H9 (cell line): ENCODE measurements around the gene ITGA11. TPM values are rescaled to one million over a fixed set of nuclear protein-coding genes. Genes with fewer than 3 reads are reported as not detected.

Experiments used
- DNase-seq: peaks from one replicate; pipeline ENCODE4 v3.0.0-alpha.2; 2017
- H2AFZ ChIP-seq: one replicate; pipeline ENCODE4 v1.6.1; 2013; ENCODE audit warnings: mild to moderate bottlenecking, low read length, control low read depth, moderate library complexity
- H2AK5ac ChIP-seq: 2 replicates; pipeline ENCODE4 v1.6.1; 2013; ENCODE audit warnings: low read length, control low read depth, mixed read lengths; ENCODE audit not compliant: insufficient read length
- H2BK120ac ChIP-seq: one replicate; pipeline ENCODE4 v1.6.1; 2013; ENCODE audit warnings: low read depth, mild to moderate bottlenecking, low read length, control low read depth, inconsistent platforms; ENCODE audit not compliant: poor library complexity, severe bottlenecking
- H2BK12ac ChIP-seq: 2 replicates; pipeline ENCODE4 v1.6.1; 2013; ENCODE audit warnings: low read length, control low read depth, mixed read lengths, low read depth; ENCODE audit not compliant: insufficient read length
- H2BK15ac ChIP-seq: 2 replicates; pipeline ENCODE4 v1.6.1; 2013; ENCODE audit warnings: low read depth, low read length, control low read depth
- H2BK20ac ChIP-seq: one replicate; pipeline ENCODE4 v1.6.1; 2013; ENCODE audit warnings: low read depth, mild to moderate bottlenecking, low read length, control low read depth, inconsistent platforms; ENCODE audit not compliant: poor library complexity, severe bottlenecking
- H2BK5ac ChIP-seq: 2 replicates; pipeline ENCODE4 v1.6.1; 2013; ENCODE audit warnings: low read length, control low read depth, mixed read lengths; ENCODE audit not compliant: insufficient read length
- H3K14ac ChIP-seq: 2 replicates; pipeline ENCODE4 v1.6.1; 2013; ENCODE audit warnings: low read length, control low read depth; ENCODE audit not compliant: insufficient read depth
- H3K18ac ChIP-seq: 2 replicates; pipeline ENCODE4 v1.6.1; 2013; ENCODE audit warnings: low read depth, mild to moderate bottlenecking, mixed read lengths, low read length, control low read depth; ENCODE audit not compliant: insufficient read length
- H3K23ac ChIP-seq: 2 replicates; pipeline ENCODE4 v1.6.1; 2013; ENCODE audit warnings: low read length, control low read depth, mixed read lengths, low read depth; ENCODE audit not compliant: insufficient read length
- H3K23me2 ChIP-seq: 2 replicates; pipeline ENCODE4 v1.6.1; 2013; ENCODE audit warnings: low read depth, mild to moderate bottlenecking, mixed read lengths, low read length, control low read depth; ENCODE audit not compliant: insufficient read length, poor library complexity, severe bottlenecking
- H3K27ac ChIP-seq: 2 replicates; pipeline ENCODE4 v1.5.1; 2013; ENCODE audit warnings: low read length, control low read depth, mixed read lengths, low read depth; ENCODE audit not compliant: insufficient read length
- H3K27me3 ChIP-seq: 2 replicates; pipeline ENCODE4 v1.6.1; 2013; ENCODE audit warnings: low read length, control low read depth, inconsistent platforms; ENCODE audit not compliant: insufficient read depth
- H3K4ac ChIP-seq: 2 replicates; pipeline ENCODE4 v1.6.1; 2013; ENCODE audit warnings: low read depth, mild to moderate bottlenecking, control low read depth, inconsistent platforms, low read length, moderate library complexity
- H3K4me1 ChIP-seq: 2 replicates; pipeline ENCODE4 v1.6.1; 2013; ENCODE audit warnings: low read length, control low read depth, inconsistent platforms; ENCODE audit not compliant: insufficient read depth
- H3K4me2 ChIP-seq: 2 replicates; pipeline ENCODE4 v1.6.1; 2013; ENCODE audit warnings: low read length, control low read depth, mixed read lengths; ENCODE audit not compliant: insufficient read length, insufficient read depth
- H3K56ac ChIP-seq: 2 replicates; pipeline ENCODE4 v1.6.1; 2013; ENCODE audit warnings: low read depth, mild to moderate bottlenecking, mixed read lengths, low read length, control low read depth; ENCODE audit not compliant: insufficient read length
- H3K79me1 ChIP-seq: 2 replicates; pipeline ENCODE4 v1.6.1; 2013; ENCODE audit warnings: low read depth, mild to moderate bottlenecking, moderate library complexity, low read length, control low read depth, inconsistent platforms; ENCODE audit not compliant: insufficient read depth, poor library complexity, severe bottlenecking
- H3K79me2 ChIP-seq: 2 replicates; pipeline ENCODE4 v1.6.1; 2013; ENCODE audit warnings: low read length, control low read depth, inconsistent platforms; ENCODE audit not compliant: insufficient read depth
- H3K9ac ChIP-seq: 2 replicates; pipeline ENCODE4 v1.6.1; 2013; ENCODE audit warnings: low read length, control low read depth, mixed read lengths; ENCODE audit not compliant: insufficient read length; ENCODE audit errors: extremely low read depth
- H3K9me3 ChIP-seq: one replicate; pipeline ENCODE4 v1.6.1; 2013; ENCODE audit warnings: low read depth, low read length, inconsistent platforms; ENCODE audit not compliant: control insufficient read depth
- H3T11ph ChIP-seq: one replicate; pipeline ENCODE4 v1.6.1; 2013; ENCODE audit warnings: mild to moderate bottlenecking, low read length, control low read depth, inconsistent platforms
- H4K20me1 ChIP-seq: one replicate; pipeline ENCODE4 v1.6.1; 2013; ENCODE audit not compliant: control insufficient read depth, insufficient read length, insufficient read depth
- H4K5ac ChIP-seq: 2 replicates; pipeline ENCODE4 v1.6.1; 2013; ENCODE audit warnings: low read depth, mild to moderate bottlenecking, mixed read lengths, low read length, control low read depth; ENCODE audit not compliant: insufficient read length
- H4K8ac ChIP-seq: replicated peaks from 2 replicates; pipeline ENCODE4 v1.6.1; 2013; ENCODE audit warnings: low read length, control low read depth, mixed read lengths, low read depth; ENCODE audit not compliant: insufficient read length
- H4K91ac ChIP-seq: 2 replicates; pipeline ENCODE4 v1.6.1; 2013; ENCODE audit warnings: low read depth, mild to moderate bottlenecking, moderate library complexity, mixed read lengths, low read length, control low read depth; ENCODE audit not compliant: insufficient read length
- H3K27ac Mint-ChIP-seq, 3 experiments: 2 replicates in 2 of 3; 3 replicates in 1 of 3; pipeline ENCODE4 v1.8.0; 2020 to 2021; ENCODE audit warnings: mixed read lengths in 3 of 3, mild to moderate bottlenecking in 1 of 3, moderate library complexity in 1 of 3
- H3K27me3 Mint-ChIP-seq: 2 replicates; pipeline ENCODE4 v1.8.0; 2021; ENCODE audit warnings: low read depth, mild to moderate bottlenecking, moderate library complexity, mixed read lengths
- H3K36me3 Mint-ChIP-seq, 3 experiments: 2 replicates in 2 of 3; 3 replicates in 1 of 3; pipeline ENCODE4 v1.8.0; 2020 to 2021; ENCODE audit warnings: low read depth in 3 of 3, mixed read lengths in 3 of 3; ENCODE audit not compliant: insufficient read depth in 1 of 3
- H3K4me1 Mint-ChIP-seq, 2 experiments: 2 replicates each; pipeline ENCODE4 v1.8.0; 2020; ENCODE audit warnings: mixed read lengths in 2 of 2
- H3K4me3 Mint-ChIP-seq, 2 experiments: 2 replicates in 1 of 2; 3 replicates in 1 of 2; pipeline ENCODE4 v1.8.0; 2020 to 2021; ENCODE audit warnings: mild to moderate bottlenecking in 2 of 2, mixed read lengths in 2 of 2, moderate library complexity in 1 of 2
- H3K9me3 Mint-ChIP-seq, 2 experiments: 2 replicates in 1 of 2; 3 replicates in 1 of 2; pipeline ENCODE4 v1.8.0; 2020; ENCODE audit warnings: mild to moderate bottlenecking in 2 of 2, mixed read lengths in 2 of 2, moderate library complexity in 1 of 2
- CTCF ChIP-seq: fragments of 200-600 bp; sonication (generic); conservative IDR thresholded peaks from 3 replicates; pipeline ENCODE4 v1.8.0; 2021; ENCODE audit warnings: antibody characterized with exemption, mild to moderate bottlenecking
- WGBS: extraction: QIAGEN DNeasy Blood & Tissue Kit; methylation state at CpG from one replicate; pipeline ENCODE4 v1.1.7; 2013; ENCODE audit warnings: missing lambda C conversion rate, low lambda C conversion rate, mixed read lengths; ENCODE audit not compliant: insufficient read length; ENCODE audit errors: extremely low coverage; 5-methylcytosine and 5-hydroxymethylcytosine counted together
- total RNA-seq: library from RNA; stranded (reverse); gene quantifications from 2 replicates; pipeline ENCODE4 v1.2.1, GENCODE V29; 2021

Gene ITGA11
- total RNA-seq, 1 experiment from 2014 or later, result 0.07 TPM

GRCh38 chr15:68275165-68275746, 156.7 kb downstream of the ITGA11 start:
- Histone ChIP-seq H2BK12ac (no peak overlapping the region), H3K27me3 (no peaks in the 10 kb centered on the region), H3K4me2 (no peak overlapping the region), H3K79me2 (peaks cover 16% of the 10 kb centered on the region), H3K14ac (no peak overlapping the region), H3K4ac (no peak overlapping the region), H3K23ac (no peak overlapping the region), H3K27ac (no peak overlapping the region), H4K91ac (no peak overlapping the region), H3K79me1 (no peaks in the 10 kb centered on the region), H3K18ac (no peak overlapping the region), H2AK5ac (no peak overlapping the region), H2BK15ac (no peak overlapping the region), H2BK5ac (no peak overlapping the region), H3K9ac (no peak overlapping the region), H3K9me3 (no peaks in the 10 kb centered on the region), H3K4me1 (peaks cover 7% of the 10 kb centered on the region; the same call in 1 of the 2 replicates), H2BK20ac (no peak overlapping the region), H3K23me2 (peaks cover 16% of the 10 kb centered on the region), H4K20me1 (no peaks in the 10 kb centered on the region), H4K5ac (no peak overlapping the region), H3T11ph (no peak overlapping the region), H4K8ac (no peak overlapping the region), H3K56ac (no peak overlapping the region), H2BK120ac (no peak overlapping the region), H2AFZ (no peak overlapping the region)
- Mint-ChIP-seq H3K36me3 (peaks cover 0 to 17% (median 0%) of the 10 kb centered on the region in 3 experiments; a peak in 3 of 7 replicates), H3K4me3 (no peak overlapping the region), H3K27me3 (no peaks in the 10 kb centered on the region), H3K27ac (no peak overlapping the region), H3K9me3 (no peaks in the 10 kb centered on the region), H3K4me1 (peaks cover 49 to 58% of the 10 kb centered on the region in 2 experiments)
- WGBS, result no CpG with 5 or more reads among the region's 3 CpGs
- TF ChIP-seq CTCF, result no peak
- DNase-seq, result no peak
